Esophagus squamous epithelium (tissue), 5 donors: ENCODE measurements around the gene USF2. TPM values are rescaled to one million over a fixed set of nuclear protein-coding genes. Genes with fewer than 3 reads are reported as not detected.

Experiments used
- DNase-seq: peaks from one replicate; lab custom pipeline; 2025; lab: John Stamatoyannopoulos, UW
- H3K27ac ChIP-seq, 4 donors: fragments of 200-600 bp; sonication (generic); one replicate each; pipeline ENCODE4 v1.5.1; 2016 to 2019; ENCODE audit warnings: mild to moderate bottlenecking in 1 of 4
- H3K27me3 ChIP-seq, 4 donors: fragments of 200-600 bp; sonication (generic); 1 replicate in 3 of 4; 2 replicates in 1 of 4; pipeline versions ENCODE4 v1.5.1 to v1.6.0; 2017 to 2021; ENCODE audit warnings: antibody characterized with exemption in 1 of 4
- H3K36me3 ChIP-seq, 3 donors: fragments of 200-600 bp; sonication (generic); one replicate each; pipeline ENCODE4 v1.5.1; 2016 to 2019
- H3K4me1 ChIP-seq, 3 donors: fragments of 200-600 bp; sonication (generic); one replicate each; pipeline ENCODE4 v1.5.1; 2017 to 2019
- H3K4me3 ChIP-seq, 4 donors: fragments of 200-600 bp; sonication (generic); 1 replicate in 3 of 4; 2 replicates in 1 of 4; pipeline ENCODE4 v1.5.1; 2016 to 2019; ENCODE audit warnings: mild to moderate bottlenecking in 2 of 4, moderate library complexity in 1 of 4
- H3K9me3 ChIP-seq, 3 donors: fragments of 200-600 bp; sonication (generic); one replicate each; pipeline ENCODE4 v1.5.1; 2016 to 2019
- POLR2A ChIP-seq, 4 donors: fragments of 450-650 bp; IDR thresholded peaks; one replicate each; pipeline ENCODE4 v1.6.1; 2017; ENCODE audit warnings: antibody characterized with exemption in 4 of 4, mild to moderate bottlenecking in 4 of 4, moderate library complexity in 3 of 4
- WGBS, 2 donors: methylation state at CpG; one replicate each; pipeline ENCODE4 v1.1.5; 2018; 5-methylcytosine and 5-hydroxymethylcytosine counted together
- intact Hi-C: fragments of 100-400 bp; cut with DNase I; formaldehyde crosslinking; loops from one replicate; pipeline ENCODE4 v1.15.0; 2022
- total RNA-seq, 4 donors: library from RNA; depleted of rRNA; stranded (reverse); fragments of >200 nt; gene quantifications; one replicate each; pipeline ENCODE4 v1.1.0, GENCODE V29; 2016
- TF ChIP-seq, protein P1 (sequence below), 6 experiments: fragments of 450-650 bp in 4 of 6; fragments of 200-600 bp in 2 of 6; sonication (generic) in 2 of 6; IDR thresholded peaks; one replicate each; pipeline ENCODE4 v1.5.1; 2016 to 2019; ENCODE audit warnings: antibody characterized with exemption in 6 of 6, mild to moderate bottlenecking in 4 of 6, moderate library complexity in 4 of 6
- donor health status: DM: yes; HTN: yes; CAD: no.

The USF2 gene
- total RNA-seq, 4 donors from 2014 or later, result 56.1 to 79.7 (median 59.0) TPM

DNA sequence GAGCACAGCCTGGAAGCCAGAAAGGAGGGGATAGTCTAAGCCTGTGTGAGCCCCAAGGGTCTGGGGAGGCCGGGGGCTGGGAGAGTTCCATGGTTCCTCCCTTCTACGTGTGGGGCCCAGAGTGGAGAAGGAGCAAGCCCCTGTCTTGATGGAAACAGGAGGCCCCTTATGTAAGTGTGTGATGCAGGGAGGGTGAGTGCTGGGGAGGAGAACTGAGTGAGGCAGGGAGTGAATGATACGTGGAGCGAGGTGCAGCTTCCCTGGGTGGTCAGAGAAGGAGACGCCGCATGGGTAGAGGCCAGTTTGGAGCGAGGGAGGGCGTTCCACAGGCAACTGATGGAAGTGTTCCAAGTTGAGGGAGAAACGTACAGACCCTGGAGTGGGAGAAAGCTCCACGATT, 39.2 kb downstream of the USF2 start:
- Histone ChIP-seq H3K4me3 (no peak overlapping the region), H3K27ac (no peak overlapping the region), H3K36me3 (no peaks in the 10 kb centered on the region), H3K4me1 (no peaks in the 10 kb centered on the region), H3K27me3 (peaks cover 0 to 48% (median 0%) of the 10 kb centered on the region in 4 donors), H3K9me3 (no peaks in the 10 kb centered on the region)
- DNase-seq, result no peak
- TF ChIP-seq POLR2A (IDR thresholded peaks at IDR 0.05), result no peak
- TF ChIP-seq, protein P1, sequence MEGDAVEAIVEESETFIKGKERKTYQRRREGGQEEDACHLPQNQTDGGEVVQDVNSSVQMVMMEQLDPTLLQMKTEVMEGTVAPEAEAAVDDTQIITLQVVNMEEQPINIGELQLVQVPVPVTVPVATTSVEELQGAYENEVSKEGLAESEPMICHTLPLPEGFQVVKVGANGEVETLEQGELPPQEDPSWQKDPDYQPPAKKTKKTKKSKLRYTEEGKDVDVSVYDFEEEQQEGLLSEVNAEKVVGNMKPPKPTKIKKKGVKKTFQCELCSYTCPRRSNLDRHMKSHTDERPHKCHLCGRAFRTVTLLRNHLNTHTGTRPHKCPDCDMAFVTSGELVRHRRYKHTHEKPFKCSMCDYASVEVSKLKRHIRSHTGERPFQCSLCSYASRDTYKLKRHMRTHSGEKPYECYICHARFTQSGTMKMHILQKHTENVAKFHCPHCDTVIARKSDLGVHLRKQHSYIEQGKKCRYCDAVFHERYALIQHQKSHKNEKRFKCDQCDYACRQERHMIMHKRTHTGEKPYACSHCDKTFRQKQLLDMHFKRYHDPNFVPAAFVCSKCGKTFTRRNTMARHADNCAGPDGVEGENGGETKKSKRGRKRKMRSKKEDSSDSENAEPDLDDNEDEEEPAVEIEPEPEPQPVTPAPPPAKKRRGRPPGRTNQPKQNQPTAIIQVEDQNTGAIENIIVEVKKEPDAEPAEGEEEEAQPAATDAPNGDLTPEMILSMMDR (IDR thresholded peaks at IDR 0.05), result no peak
- 70 to 72% methylated on average over 10 of the region's 10 CpGs for WGBS, 2 donors
- intact Hi-C loops, result no loop called here

- TF ChIP-seq, protein P1 (IDR thresholded peaks at IDR 0.05), result no peak
- TF ChIP-seq POLR2A (IDR thresholded peaks at IDR 0.05), result no peak
- H3K4me3 ChIP-seq, result no peak overlapping the region
- H3K4me1 ChIP-seq, result no peaks in the 10 kb centered on the region
- no peak for DNase-seq
- H3K9me3 ChIP-seq, result no peaks in the 10 kb centered on the region
- no peaks in the 10 kb centered on the region for H3K36me3 ChIP-seq
- 78 to 84% methylated on average over 7 of the region's 7 CpGs for WGBS, 2 donors
- intact Hi-C loops, result no loop called here
- no peak overlapping the region for H3K27ac ChIP-seq
- peaks cover 0 to 55% (median 0%) of the 10 kb centered on the region in 4 donors for H3K27me3 ChIP-seq
Measured at GRCh38 chr19:35308910-35309309, 40.1 kb downstream of the USF2 start.

- Histone ChIP-seq H3K4me1 (no peaks in the 10 kb centered on the region), H3K27me3 (peaks cover 0 to 53% (median 0%) of the 10 kb centered on the region in 4 donors), H3K9me3 (no peaks in the 10 kb centered on the region), H3K4me3 (no peak overlapping the region), H3K36me3 (no peaks in the 10 kb centered on the region), H3K27ac (no peak overlapping the region)
- no peak for TF ChIP-seq POLR2A (IDR thresholded peaks at IDR 0.05)
- TF ChIP-seq, protein P1 (IDR thresholded peaks at IDR 0.05), result no peak
- DNase-seq, result no peak
- intact Hi-C loops, result no loop called here
- 53 to 75% methylated on average over 13 to 14 of the region's 47 CpGs for WGBS, 2 donors
Measured at GRCh38 chr19:35309481-35310279, 40.9 kb downstream of the USF2 start.

DNA sequence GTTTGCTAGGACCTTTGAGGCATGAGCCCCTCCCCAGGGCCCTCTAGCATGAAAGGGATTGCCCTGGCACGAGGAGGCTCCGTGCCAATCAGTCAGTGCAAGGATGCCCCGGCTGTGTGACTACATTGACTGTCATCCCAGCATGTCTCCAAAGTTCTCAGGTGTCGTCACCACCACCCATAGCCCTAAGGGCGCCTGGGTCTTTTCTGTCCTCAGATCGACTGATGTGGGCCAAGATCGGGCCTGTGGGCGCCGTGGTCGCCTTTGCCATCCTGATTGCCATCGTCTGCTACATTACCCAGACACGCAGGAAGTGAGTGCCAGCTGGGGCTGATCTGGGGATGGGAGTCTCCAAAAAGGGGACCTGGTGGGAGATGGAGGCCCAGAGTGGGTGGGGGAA, 41.6 kb downstream of the USF2 start:
- no peaks in the 10 kb centered on the region for H3K9me3 ChIP-seq
- intact Hi-C loops, result no loop called here
- H3K36me3 ChIP-seq, result no peaks in the 10 kb centered on the region
- H3K4me3 ChIP-seq, result no peak overlapping the region
- DNase-seq, result no peak
- no peak for TF ChIP-seq POLR2A (IDR thresholded peaks at IDR 0.05)
- TF ChIP-seq, protein P1 (IDR thresholded peaks at IDR 0.05), result no peak
- no peak overlapping the region for H3K27ac ChIP-seq
- no peaks in the 10 kb centered on the region for H3K4me1 ChIP-seq
- 60 to 80% methylated on average over 2 of the region's 12 CpGs for WGBS, 2 donors
- peaks cover 0 to 47% (median 0%) of the 10 kb centered on the region in 4 donors for H3K27me3 ChIP-seq

DNA sequence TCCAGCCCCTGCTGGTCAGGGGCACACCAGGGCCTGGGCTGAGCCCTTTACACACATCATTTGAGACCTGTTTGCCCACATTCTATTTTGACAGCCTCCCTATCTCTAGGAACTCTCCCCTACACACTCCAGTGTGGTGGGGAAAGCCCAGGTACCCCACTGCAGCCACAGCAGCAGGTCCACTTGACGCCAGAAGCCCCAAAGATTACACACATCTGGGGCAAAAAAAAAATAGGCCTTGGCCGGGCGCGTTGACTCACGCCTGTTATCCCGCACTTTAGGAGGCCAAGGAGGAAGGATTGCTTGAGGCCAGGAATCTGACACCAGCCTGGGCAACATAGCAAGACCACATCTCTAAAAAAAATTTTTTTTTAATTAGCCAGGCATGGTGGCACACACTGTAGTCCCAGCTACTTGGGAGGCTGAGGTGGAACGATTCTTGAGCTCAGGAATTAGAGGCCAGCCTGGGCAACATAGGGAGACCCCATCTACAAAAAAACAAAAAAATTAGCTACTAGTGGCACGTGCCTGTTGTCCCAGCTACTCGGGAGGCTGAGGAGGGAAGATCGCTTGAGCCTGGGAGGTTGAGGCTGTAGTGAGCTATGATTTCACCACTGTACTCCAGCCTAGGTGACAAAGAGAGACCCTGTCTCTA, 42.2 kb downstream of the USF2 start:
- WGBS, 2 donors, result 79 to 84% methylated on average over 10 of the region's 10 CpGs

More for the DNA sequence above, 42.2 kb downstream of the USF2 start:
- no peak overlapping the region for H3K4me3 ChIP-seq
- peaks cover 0 to 47% (median 0%) of the 10 kb centered on the region in 4 donors for H3K27me3 ChIP-seq
- DNase-seq, result no peak
- H3K36me3 ChIP-seq, result no peaks in the 10 kb centered on the region
- H3K4me1 ChIP-seq, result no peaks in the 10 kb centered on the region
- TF ChIP-seq, protein P1 (IDR thresholded peaks at IDR 0.05), result no peak
- TF ChIP-seq POLR2A (IDR thresholded peaks at IDR 0.05), result no peak
- intact Hi-C loops, result no loop called here
- no peaks in the 10 kb centered on the region for H3K9me3 ChIP-seq
- no peak overlapping the region for H3K27ac ChIP-seq
